ENCODE results near the gene GRID2. TPM values are rescaled to one million over a fixed set of nuclear protein-coding genes. Genes with fewer than 3 reads are reported as not detected.

Gene GRID2
- total and polyA plus RNA-seq, 2 experiments from 2014 or later: 0.12 TPM; not detected in 1

DNA sequence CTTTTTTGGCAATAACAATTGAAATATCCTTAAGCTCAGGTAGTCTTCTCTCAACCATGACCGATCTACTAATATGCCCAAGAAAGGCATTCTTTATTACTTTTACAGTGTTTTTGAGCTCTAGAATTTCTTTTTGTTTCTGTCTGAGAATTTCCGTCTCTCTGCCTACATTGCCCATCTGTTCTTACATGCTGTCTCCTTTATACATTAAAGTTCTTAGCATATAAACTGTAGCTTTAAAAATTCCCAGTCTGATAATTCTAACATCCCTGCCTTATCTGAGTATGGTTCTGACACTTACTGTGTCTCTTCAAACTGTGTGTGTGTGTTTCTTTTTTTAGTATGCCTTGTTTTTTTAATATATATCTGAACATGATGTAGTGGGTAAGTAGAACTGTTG lies 658.1 kb downstream of the GRID2 start:
- Histone ChIP-seq H3K27ac (no peak overlapping the region), H3K4me3 (no peak overlapping the region), H3K4me1 (ENCODE audit: low read depth) (peaks cover 6% of the 10 kb centered on the region), H3K36me3 (no peaks in the 10 kb centered on the region), H3K9me3 (ENCODE audit: low read depth) (no peaks in the 10 kb centered on the region), H3K27me3 (no peaks in the 10 kb centered on the region)
- DNase-seq (ENCODE audit: low read depth in 1 of 2, low spot score in 1 of 2): no peak
- TF ChIP-seq, protein P1, sequence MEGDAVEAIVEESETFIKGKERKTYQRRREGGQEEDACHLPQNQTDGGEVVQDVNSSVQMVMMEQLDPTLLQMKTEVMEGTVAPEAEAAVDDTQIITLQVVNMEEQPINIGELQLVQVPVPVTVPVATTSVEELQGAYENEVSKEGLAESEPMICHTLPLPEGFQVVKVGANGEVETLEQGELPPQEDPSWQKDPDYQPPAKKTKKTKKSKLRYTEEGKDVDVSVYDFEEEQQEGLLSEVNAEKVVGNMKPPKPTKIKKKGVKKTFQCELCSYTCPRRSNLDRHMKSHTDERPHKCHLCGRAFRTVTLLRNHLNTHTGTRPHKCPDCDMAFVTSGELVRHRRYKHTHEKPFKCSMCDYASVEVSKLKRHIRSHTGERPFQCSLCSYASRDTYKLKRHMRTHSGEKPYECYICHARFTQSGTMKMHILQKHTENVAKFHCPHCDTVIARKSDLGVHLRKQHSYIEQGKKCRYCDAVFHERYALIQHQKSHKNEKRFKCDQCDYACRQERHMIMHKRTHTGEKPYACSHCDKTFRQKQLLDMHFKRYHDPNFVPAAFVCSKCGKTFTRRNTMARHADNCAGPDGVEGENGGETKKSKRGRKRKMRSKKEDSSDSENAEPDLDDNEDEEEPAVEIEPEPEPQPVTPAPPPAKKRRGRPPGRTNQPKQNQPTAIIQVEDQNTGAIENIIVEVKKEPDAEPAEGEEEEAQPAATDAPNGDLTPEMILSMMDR (IDR thresholded peaks at IDR 0.05; ENCODE audit: low read depth, low read length): no peak

DNA sequence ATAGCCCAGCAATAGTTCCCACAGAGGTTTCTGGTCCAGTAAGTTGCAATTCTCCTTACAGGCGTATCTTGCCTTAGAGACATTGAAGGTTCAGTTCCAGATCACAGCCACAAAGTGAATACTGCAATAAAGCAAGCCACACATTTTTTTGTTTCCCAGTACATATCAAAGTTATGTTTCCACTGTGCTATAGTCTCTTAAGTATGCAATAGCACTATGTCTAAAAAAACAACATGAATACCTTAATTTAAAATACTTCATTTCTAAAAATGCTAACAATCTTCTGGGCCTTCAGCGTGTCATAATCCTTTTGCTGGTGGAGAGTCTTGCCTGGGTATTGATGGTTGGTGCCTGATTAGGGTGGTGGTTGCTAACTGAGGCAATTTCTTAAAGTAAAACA lies 659.1 kb downstream of the GRID2 start:
- Histone ChIP-seq H3K36me3 (no peaks in the 10 kb centered on the region), H3K27me3 (no peaks in the 10 kb centered on the region), H3K27ac (no peak overlapping the region), H3K4me3 (no peak overlapping the region), H3K4me1 (ENCODE audit: low read depth) (peaks cover 6% of the 10 kb centered on the region), H3K9me3 (ENCODE audit: low read depth) (no peaks in the 10 kb centered on the region)
- no peak for DNase-seq (ENCODE audit: low read depth in 1 of 2, low spot score in 1 of 2)
- TF ChIP-seq, protein P1 (IDR thresholded peaks at IDR 0.05; ENCODE audit: low read depth, low read length): no peak

DNA sequence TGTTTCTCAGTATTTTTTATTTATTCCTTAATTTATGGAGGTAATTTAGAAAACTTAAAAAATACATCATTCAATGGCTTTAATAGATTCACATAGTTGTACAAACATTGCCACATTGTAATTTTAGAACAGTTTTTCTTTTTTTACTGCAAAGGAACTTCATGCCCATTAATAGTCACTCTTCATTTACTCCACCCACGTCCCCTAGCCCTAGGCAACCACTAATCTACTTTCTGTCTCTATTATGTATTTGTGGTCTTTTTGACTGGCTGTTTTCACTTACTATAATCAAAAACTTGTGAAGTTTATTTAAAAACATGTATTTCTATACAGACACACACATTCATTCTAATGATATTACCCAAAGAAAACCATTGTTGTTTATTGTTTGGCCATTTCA lies 664.8 kb downstream of the GRID2 start:
- Histone ChIP-seq H3K4me3 (no peak overlapping the region), H3K4me1 (ENCODE audit: low read depth) (no peaks in the 10 kb centered on the region), H3K27me3 (no peaks in the 10 kb centered on the region), H3K36me3 (no peaks in the 10 kb centered on the region), H3K27ac (no peak overlapping the region), H3K9me3 (ENCODE audit: low read depth) (no peaks in the 10 kb centered on the region)
- DNase-seq (ENCODE audit: low read depth in 1 of 2, low spot score in 1 of 2): no peak
- TF ChIP-seq, protein P1 (IDR thresholded peaks at IDR 0.05; ENCODE audit: low read depth, low read length): no peak

DNA sequence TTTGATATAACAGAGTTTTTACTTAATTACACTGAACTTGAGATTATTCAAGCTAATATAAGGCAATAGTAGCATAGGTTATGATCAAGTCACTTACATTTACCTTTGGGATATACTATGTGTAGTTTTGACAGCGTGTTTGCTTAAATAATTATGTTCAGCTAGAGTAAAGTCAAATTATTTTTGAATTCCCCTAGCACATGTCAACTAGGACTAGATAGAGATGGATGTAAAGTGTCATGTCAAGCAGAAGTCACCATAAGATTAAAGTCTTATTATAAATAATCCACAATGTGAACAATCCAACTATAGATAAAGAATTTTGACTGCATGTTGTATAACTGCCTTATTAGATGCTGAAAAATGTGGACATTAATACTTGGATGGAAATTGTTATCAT lies 665.2 kb downstream of the GRID2 start:
- H3K27me3 ChIP-seq: no peaks in the 10 kb centered on the region
- no peak overlapping the region for H3K27ac ChIP-seq
- no peak overlapping the region for H3K4me3 ChIP-seq
- TF ChIP-seq, protein P1 (IDR thresholded peaks at IDR 0.05; ENCODE audit: low read depth, low read length): no peak
- H3K36me3 ChIP-seq: no peaks in the 10 kb centered on the region
- no peaks in the 10 kb centered on the region for H3K4me1 ChIP-seq (ENCODE audit: low read depth)
- no peaks in the 10 kb centered on the region for H3K9me3 ChIP-seq (ENCODE audit: low read depth)
- DNase-seq (ENCODE audit: low read depth in 1 of 2, low spot score in 1 of 2): no peak

DNA sequence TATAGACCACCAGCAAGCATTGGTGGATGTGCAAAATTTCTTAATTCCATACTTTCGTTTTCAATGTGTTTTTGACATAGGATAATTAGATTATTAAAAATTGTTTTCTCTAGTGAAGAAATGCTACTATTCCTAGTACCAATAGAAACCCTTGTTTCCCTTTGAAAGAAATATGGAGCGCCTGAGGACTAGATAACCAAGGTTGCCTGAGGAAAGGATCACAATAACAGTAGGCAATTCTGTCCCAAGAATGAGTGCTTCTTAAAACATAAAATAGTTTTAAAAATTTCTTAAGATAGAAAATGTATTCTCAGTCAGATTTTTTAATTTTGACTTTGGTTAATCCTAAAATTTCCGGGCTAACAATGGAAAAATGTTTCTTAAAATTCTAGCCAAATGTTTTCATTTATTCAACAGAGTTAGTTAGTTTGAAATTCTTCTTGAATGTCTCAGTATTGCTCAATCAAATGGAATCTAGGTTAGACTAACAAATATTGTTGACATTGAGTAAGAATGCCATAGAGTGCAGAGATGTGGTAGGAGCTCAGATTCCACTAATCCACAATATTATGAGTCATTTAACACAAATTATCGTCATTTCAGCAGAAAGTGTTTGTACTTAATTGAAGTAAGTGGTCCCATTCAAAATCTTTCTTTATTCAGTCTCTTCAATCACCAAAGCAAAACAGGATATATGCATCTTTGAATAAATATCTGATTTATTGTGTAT lies 666.0 kb downstream of the GRID2 start:
- no peak overlapping the region for H3K27ac ChIP-seq
- no peaks in the 10 kb centered on the region for H3K27me3 ChIP-seq
- H3K4me3 ChIP-seq: no peak overlapping the region
- peak in 1 of 2 donors; percentile 95 for DNase-seq (ENCODE audit: low read depth in 1 of 2, low spot score in 1 of 2)
- TF ChIP-seq, protein P1 (IDR thresholded peaks at IDR 0.05; ENCODE audit: low read depth, low read length): no peak
- no peaks in the 10 kb centered on the region for H3K9me3 ChIP-seq (ENCODE audit: low read depth)
- H3K4me1 ChIP-seq (ENCODE audit: low read depth): no peaks in the 10 kb centered on the region
- H3K36me3 ChIP-seq: no peaks in the 10 kb centered on the region

Measured in cardiac muscle cell (in vitro differentiated cells and primary cell).